Muscle of arm (tissue), 12 donors: Measurements from ENCODE around the gene CES5A. TPM values are rescaled to one million over a fixed set of nuclear protein-coding genes. Genes with fewer than 3 reads are reported as not detected.

Experiments used
- polyA plus RNA-seq, 12 donors: library from polyadenylated mRNA; unstranded; fragments of 120-200 nt; gene quantifications; one replicate each; pipeline ENCODE4 v1.2.1, GENCODE V29; 2013; ENCODE audit not compliant: insufficient read length in 12 of 12

CES5A gene
- polyA plus RNA-seq, 12 donors, result not detected

Other genes with a start within 250 kb of the CES5A start
- 1 to 10 TPM in 10 of 12 donors, not detected in 2; 1.3 to 3.2 (median 2.1) TPM for gene SLC6A2, start 219.4 kb downstream of the CES5A start, polyA plus RNA-seq
- 1 to 10 TPM in 3 of 12 donors, under 1 TPM in 7, not detected in 2; 0.29 to 1.6 (median 0.53) TPM for gene CES1, start 42.3 kb downstream of the CES5A start, polyA plus RNA-seq